Tibial nerve (tissue), 4 donors: ENCODE results near the gene CDCA5.

ENCODE experiments used
- EP300 ChIP-seq, 2 donors: sonication (generic); formaldehyde crosslinking; IDR thresholded peaks; one replicate each; pipeline ENCODE4 v1.6.1; 2017; ENCODE audit warnings: antibody characterized with exemption in 2 of 2, mild to moderate bottlenecking in 1 of 2
- POLR2A ChIP-seq, 2 donors: fragments of 450-650 bp; IDR thresholded peaks; one replicate each; pipeline ENCODE4 v1.6.1; 2017; ENCODE audit warnings: antibody characterized with exemption in 2 of 2, mild to moderate bottlenecking in 2 of 2, moderate library complexity in 2 of 2
- TF ChIP-seq, protein P1 (sequence below), 5 experiments: fragments of 200-600 bp in 3 of 5; fragments of 450-650 bp in 2 of 5; sonication (generic) in 3 of 5; IDR thresholded peaks; one replicate each; pipeline ENCODE4 v1.5.1; 2016 to 2019; ENCODE audit warnings: antibody characterized with exemption in 5 of 5, mild to moderate bottlenecking in 3 of 5, moderate library complexity in 2 of 5

DNA sequence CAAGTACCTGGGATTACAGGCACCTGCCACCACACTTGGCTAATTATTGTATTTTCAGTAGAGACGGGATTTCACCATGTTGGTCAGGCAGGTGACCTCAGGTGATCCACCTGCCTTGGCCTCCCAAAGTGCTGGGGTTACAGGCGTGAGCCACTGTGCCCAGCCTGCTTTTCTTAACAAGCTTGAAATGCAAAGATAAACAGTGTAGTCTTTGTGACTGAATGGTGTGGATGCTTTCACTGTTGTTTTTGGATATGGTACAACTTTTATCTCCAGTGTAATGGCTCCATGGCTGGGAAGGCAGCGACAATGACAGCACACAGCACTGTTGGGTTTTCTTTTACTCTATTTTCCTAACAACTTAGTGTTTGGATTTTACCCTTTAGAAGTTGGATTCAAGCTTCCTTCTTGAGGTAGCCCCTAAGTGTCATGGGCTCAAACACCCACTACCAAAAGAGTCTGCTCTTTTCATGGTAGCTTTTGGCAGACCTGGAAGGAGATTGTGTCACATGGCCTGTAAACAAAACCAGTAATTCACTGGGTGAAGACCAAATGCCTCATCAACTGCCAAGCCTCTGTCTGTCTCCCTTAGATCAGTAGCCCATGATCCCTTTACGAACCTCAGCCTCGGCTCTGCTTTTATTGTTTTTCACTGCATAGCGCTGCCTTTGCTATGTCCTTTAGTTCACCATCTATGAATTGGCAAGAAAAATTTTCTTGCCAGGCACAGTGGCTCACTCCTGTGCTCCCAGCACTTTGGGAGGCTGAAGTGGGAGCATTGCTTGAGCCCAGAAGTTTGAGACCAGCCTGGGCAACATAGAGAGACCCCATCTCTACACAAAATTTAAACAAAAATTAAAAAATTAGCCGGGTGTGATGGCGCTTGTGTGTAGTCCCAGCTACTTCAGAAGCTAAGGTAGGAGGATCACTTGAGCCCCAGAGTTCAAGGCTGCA is 18.6 kb upstream of the CDCA5 start:
- TF ChIP-seq, protein P1, sequence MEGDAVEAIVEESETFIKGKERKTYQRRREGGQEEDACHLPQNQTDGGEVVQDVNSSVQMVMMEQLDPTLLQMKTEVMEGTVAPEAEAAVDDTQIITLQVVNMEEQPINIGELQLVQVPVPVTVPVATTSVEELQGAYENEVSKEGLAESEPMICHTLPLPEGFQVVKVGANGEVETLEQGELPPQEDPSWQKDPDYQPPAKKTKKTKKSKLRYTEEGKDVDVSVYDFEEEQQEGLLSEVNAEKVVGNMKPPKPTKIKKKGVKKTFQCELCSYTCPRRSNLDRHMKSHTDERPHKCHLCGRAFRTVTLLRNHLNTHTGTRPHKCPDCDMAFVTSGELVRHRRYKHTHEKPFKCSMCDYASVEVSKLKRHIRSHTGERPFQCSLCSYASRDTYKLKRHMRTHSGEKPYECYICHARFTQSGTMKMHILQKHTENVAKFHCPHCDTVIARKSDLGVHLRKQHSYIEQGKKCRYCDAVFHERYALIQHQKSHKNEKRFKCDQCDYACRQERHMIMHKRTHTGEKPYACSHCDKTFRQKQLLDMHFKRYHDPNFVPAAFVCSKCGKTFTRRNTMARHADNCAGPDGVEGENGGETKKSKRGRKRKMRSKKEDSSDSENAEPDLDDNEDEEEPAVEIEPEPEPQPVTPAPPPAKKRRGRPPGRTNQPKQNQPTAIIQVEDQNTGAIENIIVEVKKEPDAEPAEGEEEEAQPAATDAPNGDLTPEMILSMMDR (IDR thresholded peaks at IDR 0.05) = no peak
- TF ChIP-seq POLR2A (IDR thresholded peaks at IDR 0.05) (no peak), EP300 (IDR thresholded peaks at IDR 0.05) (no peak)
